ENCODE measurements around the gene AGR2. TPM values are rescaled to one million over a fixed set of nuclear protein-coding genes. Genes with fewer than 3 reads are reported as not detected.

AGR2 gene
- total RNA-seq, 2 donors from 2014 or later, result 1,572 to 2,751 TPM

DNA sequence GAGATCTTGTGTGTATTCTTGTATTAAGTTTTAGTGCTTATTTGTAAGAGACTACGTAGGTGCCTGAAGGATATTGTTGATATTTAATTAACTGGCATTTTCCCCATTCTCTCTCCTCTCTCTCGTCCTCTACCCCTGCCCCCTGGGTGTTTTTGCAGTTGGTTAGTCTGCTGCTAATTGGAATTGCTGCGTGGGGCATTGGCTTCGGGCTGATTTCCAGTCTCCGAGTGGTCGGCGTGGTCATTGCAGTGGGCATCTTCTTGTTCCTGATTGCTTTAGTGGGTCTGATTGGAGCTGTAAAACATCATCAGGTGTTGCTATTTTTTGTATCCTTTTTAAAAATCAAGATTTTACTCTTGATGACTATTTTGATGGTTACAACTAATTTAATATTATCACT, 28.7 kb downstream of the AGR2 start:
- Histone ChIP-seq H3K27me3 (no peaks in the 10 kb centered on the region), H3K9ac (ENCODE audit: low read depth in 2 of 2, low read length in 2 of 2) (no peak overlapping the region), H3K36me3 (no peaks in the 10 kb centered on the region), H3K27ac (no peak overlapping the region), H3K4me1 (no peaks in the 10 kb centered on the region), H3K4me3 (no peak overlapping the region), H3K9me3 (no peaks in the 10 kb centered on the region)
- no peak for DNase-seq
- intact Hi-C loops (cut with DNase I), result no loop called here
- no peak for TF ChIP-seq CTCF (IDR thresholded peaks at IDR 0.05)

- no peak overlapping the region for H3K4me3 ChIP-seq
- H3K9ac ChIP-seq (ENCODE audit: low read depth in 2 of 2, low read length in 2 of 2), result no peak overlapping the region
- no peaks in the 10 kb centered on the region for H3K4me1 ChIP-seq
- no peaks in the 10 kb centered on the region for H3K36me3 ChIP-seq
- no peak for TF ChIP-seq CTCF (IDR thresholded peaks at IDR 0.05)
- intact Hi-C loops (cut with DNase I), result no loop called here
- no peak for DNase-seq
- H3K27ac ChIP-seq, result no peak overlapping the region
- no peaks in the 10 kb centered on the region for H3K9me3 ChIP-seq
- no peaks in the 10 kb centered on the region for H3K27me3 ChIP-seq
These were observed 29.8 kb downstream of the AGR2 start for GRCh38 chr7:16774986-16775385.

- Histone ChIP-seq H3K27me3 (no peaks in the 10 kb centered on the region), H3K9me3 (no peaks in the 10 kb centered on the region), H3K4me1 (no peaks in the 10 kb centered on the region), H3K36me3 (no peaks in the 10 kb centered on the region), H3K27ac (no peak overlapping the region), H3K9ac (ENCODE audit: low read depth in 2 of 2, low read length in 2 of 2) (no peak overlapping the region), H3K4me3 (no peak overlapping the region)
- intact Hi-C loops (cut with DNase I), result no loop called here
- no peak for TF ChIP-seq CTCF (IDR thresholded peaks at IDR 0.05)
- DNase-seq, result no peak
These were observed 30.5 kb downstream of the AGR2 start for GRCh38 chr7:16774294-16774693.

DNA sequence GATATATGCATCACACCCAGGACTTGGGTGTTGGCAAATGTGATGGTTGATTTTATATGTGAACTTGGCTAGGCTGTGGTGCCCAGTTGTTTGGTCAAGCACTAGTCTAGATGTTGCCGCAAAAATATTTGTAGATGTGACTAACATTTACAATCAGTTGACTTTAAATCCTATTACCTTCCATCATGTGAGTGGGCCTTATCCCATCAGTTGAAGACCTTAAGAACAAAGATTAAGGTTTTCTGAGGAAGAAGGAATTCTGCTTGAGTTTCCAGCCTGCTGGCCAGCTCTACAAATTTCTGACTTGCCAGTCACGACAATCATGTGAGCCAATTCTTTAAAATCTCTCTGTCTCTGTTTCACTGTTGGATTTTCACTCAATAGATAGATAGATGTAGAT, 30.9 kb downstream of the AGR2 start:
- H3K27ac ChIP-seq, result no peak overlapping the region
- H3K9me3 ChIP-seq, result no peaks in the 10 kb centered on the region
- H3K9ac ChIP-seq (ENCODE audit: low read depth in 2 of 2, low read length in 2 of 2), result no peak overlapping the region
- H3K4me3 ChIP-seq, result no peak overlapping the region
- intact Hi-C loops (cut with DNase I), result no loop called here
- H3K36me3 ChIP-seq, result no peaks in the 10 kb centered on the region
- no peaks in the 10 kb centered on the region for H3K27me3 ChIP-seq
- no peak for DNase-seq
- no peak for TF ChIP-seq CTCF (IDR thresholded peaks at IDR 0.05)
- H3K4me1 ChIP-seq, result no peaks in the 10 kb centered on the region

DNA sequence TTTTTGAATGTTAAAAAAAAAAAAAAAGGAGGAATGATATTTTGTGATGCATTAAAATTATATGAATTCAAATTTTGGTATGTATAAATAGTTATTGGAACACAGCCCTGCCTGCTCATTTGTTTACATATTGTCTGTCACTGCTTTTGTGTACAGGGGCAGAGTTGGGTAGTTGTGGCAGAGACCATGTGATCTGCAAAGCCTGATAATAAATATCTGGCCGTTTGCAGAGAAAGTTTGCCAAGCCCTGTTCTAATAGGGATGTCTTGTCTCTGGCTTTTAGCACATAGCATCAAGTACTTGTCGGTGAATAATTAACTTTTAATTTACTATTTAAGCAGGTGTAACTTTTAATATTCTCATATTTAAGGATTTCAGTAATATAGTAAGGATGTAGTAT, 31.5 kb downstream of the AGR2 start:
- H3K9ac ChIP-seq (ENCODE audit: low read depth in 2 of 2, low read length in 2 of 2), result no peak overlapping the region
- H3K4me3 ChIP-seq, result no peak overlapping the region
- H3K36me3 ChIP-seq, result no peaks in the 10 kb centered on the region
- TF ChIP-seq CTCF (IDR thresholded peaks at IDR 0.05), result no peak
- H3K4me1 ChIP-seq, result no peaks in the 10 kb centered on the region
- DNase-seq, result no peak
- no peak overlapping the region for H3K27ac ChIP-seq
- H3K9me3 ChIP-seq, result no peaks in the 10 kb centered on the region
- no peaks in the 10 kb centered on the region for H3K27me3 ChIP-seq
- intact Hi-C loops (cut with DNase I), result no loop called here
